ENCODE data around the gene SCLT1. TPM values are rescaled to one million over a fixed set of nuclear protein-coding genes. Genes with fewer than 3 reads are reported as not detected.

Gene SCLT1
- total RNA-seq, 3 donors from 2014 or later = 11.5 to 23.6 (median 18.7) TPM

DNA sequence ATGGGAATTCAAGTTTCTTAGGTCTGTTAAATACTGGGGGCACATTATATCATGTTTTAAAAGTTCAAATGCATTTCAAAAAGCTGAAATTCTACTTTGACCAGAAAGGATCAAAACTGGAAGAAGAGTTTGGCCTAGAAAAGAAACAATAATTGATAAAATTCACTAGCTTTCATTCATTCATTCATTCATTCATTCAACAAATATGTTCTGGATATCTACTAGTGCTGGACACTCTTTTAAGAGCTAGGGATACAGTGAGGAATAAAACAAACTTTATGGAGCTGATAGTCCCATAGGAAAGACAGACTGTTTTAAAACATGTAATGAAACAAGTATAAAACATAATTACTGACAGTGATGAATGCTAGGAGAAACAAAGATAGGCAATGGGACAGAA lies 177.8 kb downstream of the SCLT1 start:
- intact Hi-C loops (cut with DNase I; ENCODE audit: low total_unique reads) = loop anchor here (5.0 kb wide), 1 partner anchor 228 kb away; no protein-coding TSS in a partner anchor
- H3K27ac ChIP-seq = no peak overlapping the region
- TF ChIP-seq, protein P1, sequence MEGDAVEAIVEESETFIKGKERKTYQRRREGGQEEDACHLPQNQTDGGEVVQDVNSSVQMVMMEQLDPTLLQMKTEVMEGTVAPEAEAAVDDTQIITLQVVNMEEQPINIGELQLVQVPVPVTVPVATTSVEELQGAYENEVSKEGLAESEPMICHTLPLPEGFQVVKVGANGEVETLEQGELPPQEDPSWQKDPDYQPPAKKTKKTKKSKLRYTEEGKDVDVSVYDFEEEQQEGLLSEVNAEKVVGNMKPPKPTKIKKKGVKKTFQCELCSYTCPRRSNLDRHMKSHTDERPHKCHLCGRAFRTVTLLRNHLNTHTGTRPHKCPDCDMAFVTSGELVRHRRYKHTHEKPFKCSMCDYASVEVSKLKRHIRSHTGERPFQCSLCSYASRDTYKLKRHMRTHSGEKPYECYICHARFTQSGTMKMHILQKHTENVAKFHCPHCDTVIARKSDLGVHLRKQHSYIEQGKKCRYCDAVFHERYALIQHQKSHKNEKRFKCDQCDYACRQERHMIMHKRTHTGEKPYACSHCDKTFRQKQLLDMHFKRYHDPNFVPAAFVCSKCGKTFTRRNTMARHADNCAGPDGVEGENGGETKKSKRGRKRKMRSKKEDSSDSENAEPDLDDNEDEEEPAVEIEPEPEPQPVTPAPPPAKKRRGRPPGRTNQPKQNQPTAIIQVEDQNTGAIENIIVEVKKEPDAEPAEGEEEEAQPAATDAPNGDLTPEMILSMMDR (IDR thresholded peaks at IDR 0.05) = no peak
- TF ChIP-seq POLR2A (IDR thresholded peaks at IDR 0.05) (no peak), POLR2AphosphoS5 (IDR thresholded peaks at IDR 0.05) (no peak)
- no peak for DNase-seq (ENCODE audit: low spot score in 2 of 2)
- no peak overlapping the region for H3K4me3 ChIP-seq
- H3K36me3 ChIP-seq = no peaks in the 10 kb centered on the region
- no peaks in the 10 kb centered on the region for H3K27me3 ChIP-seq
- no peaks in the 10 kb centered on the region for H3K9me3 ChIP-seq
- no peaks in the 10 kb centered on the region for H3K4me1 ChIP-seq

DNA sequence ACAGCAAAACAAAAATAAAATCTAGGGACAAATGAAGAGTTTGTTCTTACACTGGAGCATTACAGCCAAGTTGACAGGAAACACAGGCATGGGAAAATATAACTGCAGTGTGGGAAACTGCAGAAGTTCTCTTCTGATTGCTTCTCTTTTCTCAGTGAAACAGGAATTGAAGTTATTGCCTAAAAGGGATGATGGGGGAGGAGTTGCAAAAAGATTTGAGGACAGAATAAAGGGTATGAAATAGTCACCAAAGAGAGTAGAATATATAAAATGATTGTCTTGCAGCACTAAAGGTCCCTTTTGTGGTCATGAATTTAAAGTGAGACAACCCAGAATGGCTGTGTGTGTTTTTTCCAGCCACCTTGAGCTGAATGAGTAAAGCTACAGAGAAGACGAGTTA lies 180.1 kb downstream of the SCLT1 start:
- Histone ChIP-seq H3K4me3 (no peak overlapping the region), H3K27me3 (no peaks in the 10 kb centered on the region), H3K36me3 (no peaks in the 10 kb centered on the region), H3K9me3 (no peaks in the 10 kb centered on the region), H3K27ac (no peak overlapping the region), H3K4me1 (no peaks in the 10 kb centered on the region)
- intact Hi-C loops (cut with DNase I; ENCODE audit: low total_unique reads) = no loop called here
- DNase-seq (ENCODE audit: low spot score in 2 of 2) = no peak
- TF ChIP-seq, protein P1 (IDR thresholded peaks at IDR 0.05) = no peak
- no peak for TF ChIP-seq POLR2AphosphoS5 (IDR thresholded peaks at IDR 0.05)
- TF ChIP-seq POLR2A (IDR thresholded peaks at IDR 0.05) = no peak

DNA sequence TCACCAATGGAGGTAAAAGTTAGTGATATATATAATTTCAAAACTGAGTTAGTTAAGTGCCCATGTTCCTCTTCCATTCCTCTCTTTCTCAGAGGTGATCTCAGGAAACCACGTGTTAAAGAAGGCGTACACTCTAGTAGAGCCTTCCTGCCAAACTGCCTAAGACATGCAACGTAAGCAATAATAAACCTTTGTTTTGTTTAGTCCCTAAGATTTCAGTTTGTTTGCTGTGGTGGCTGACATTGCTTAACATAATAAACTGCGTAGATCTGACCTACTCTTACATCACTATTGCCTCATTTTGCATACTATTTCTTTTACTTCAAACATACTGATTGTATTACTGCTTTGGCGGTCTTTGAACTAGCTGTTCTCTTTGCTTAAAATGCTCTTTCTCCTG lies 184.6 kb downstream of the SCLT1 start:
- TF ChIP-seq POLR2AphosphoS5 (IDR thresholded peaks at IDR 0.05) (no peak), POLR2A (IDR thresholded peaks at IDR 0.05) (no peak)
- TF ChIP-seq, protein P1 (IDR thresholded peaks at IDR 0.05) = no peak
- H3K27ac ChIP-seq = no peak overlapping the region
- H3K4me1 ChIP-seq = no peaks in the 10 kb centered on the region
- no peak overlapping the region for H3K4me3 ChIP-seq
- H3K9me3 ChIP-seq = no peaks in the 10 kb centered on the region
- H3K27me3 ChIP-seq = no peaks in the 10 kb centered on the region
- intact Hi-C loops (cut with DNase I; ENCODE audit: low total_unique reads) = no loop called here
- H3K36me3 ChIP-seq = no peaks in the 10 kb centered on the region
- DNase-seq (ENCODE audit: low spot score in 2 of 2) = no peak

DNA sequence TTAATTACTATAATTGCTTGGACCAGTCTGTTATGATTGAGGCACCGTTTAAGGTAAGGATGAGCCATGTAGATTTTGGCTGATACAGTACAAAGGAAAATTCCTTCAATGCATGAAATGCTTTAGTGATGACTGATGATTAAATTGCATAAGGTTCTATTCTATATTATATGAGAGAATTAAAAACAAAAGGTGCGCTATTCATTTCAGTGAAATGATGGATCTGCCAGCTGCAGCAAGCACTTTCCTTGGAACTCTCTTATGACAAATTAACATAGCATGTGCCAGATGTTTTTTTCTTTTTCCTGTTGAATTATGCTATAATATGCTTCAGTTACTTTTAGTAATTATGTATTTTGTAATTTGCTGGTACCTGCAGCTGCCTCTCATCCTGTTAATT lies 185.4 kb downstream of the SCLT1 start:
- Histone ChIP-seq H3K9me3 (no peaks in the 10 kb centered on the region), H3K27ac (no peak overlapping the region), H3K4me1 (no peaks in the 10 kb centered on the region), H3K27me3 (no peaks in the 10 kb centered on the region), H3K4me3 (no peak overlapping the region), H3K36me3 (no peaks in the 10 kb centered on the region)
- no peak for DNase-seq (ENCODE audit: low spot score in 2 of 2)
- intact Hi-C loops (cut with DNase I; ENCODE audit: low total_unique reads) = no loop called here
- TF ChIP-seq, protein P1 (IDR thresholded peaks at IDR 0.05) = no peak
- TF ChIP-seq POLR2A (IDR thresholded peaks at IDR 0.05) (no peak), POLR2AphosphoS5 (IDR thresholded peaks at IDR 0.05) (no peak)

DNA sequence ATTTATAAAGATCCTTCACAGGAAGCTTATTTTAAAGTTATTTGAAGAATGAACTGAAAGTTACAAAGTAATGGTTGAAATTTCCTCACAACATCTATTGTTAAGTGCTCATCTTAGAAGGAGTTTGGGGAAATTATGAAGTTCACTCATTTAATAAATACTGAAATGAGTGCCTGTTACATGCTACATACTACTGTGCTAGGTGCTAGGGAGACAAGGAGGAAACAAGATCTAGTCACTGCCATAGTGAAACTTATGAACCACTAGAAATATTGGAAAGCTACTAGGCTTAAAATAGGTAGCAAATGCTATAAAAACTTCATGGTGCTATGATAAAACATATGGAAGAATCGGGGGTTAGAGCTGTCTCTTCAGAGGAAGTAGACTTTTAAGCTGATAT lies 186.8 kb downstream of the SCLT1 start:
- no peak for DNase-seq (ENCODE audit: low spot score in 2 of 2)
- Histone ChIP-seq H3K9me3 (no peaks in the 10 kb centered on the region), H3K4me1 (no peaks in the 10 kb centered on the region), H3K4me3 (no peak overlapping the region), H3K36me3 (no peaks in the 10 kb centered on the region), H3K27ac (no peak overlapping the region), H3K27me3 (no peaks in the 10 kb centered on the region)
- TF ChIP-seq, protein P1 (IDR thresholded peaks at IDR 0.05) = no peak
- no peak for TF ChIP-seq POLR2AphosphoS5 (IDR thresholded peaks at IDR 0.05)
- no peak for TF ChIP-seq POLR2A (IDR thresholded peaks at IDR 0.05)
- intact Hi-C loops (cut with DNase I; ENCODE audit: low total_unique reads) = no loop called here

Measured in breast epithelium (tissue), 4 donors.